Adipocyte (in vitro differentiated cells): ENCODE data around the gene SMYD2.

Source experiments
- DNase-seq: peaks from one replicate; pipeline ENCODE4 v3.0.0-alpha.2; 2015; ENCODE audit warnings: low read depth
- H3K27me3 ChIP-seq: replicated peaks from 2 replicates; pipeline ENCODE4 v1.7.0; 2013; ENCODE audit warnings: mild to moderate bottlenecking, low read length, moderate library complexity; ENCODE audit not compliant: control insufficient read depth, insufficient read depth
- H3K36me3 ChIP-seq: 2 replicates; pipeline ENCODE4 v1.7.0; 2013; ENCODE audit warnings: low read length, mild to moderate bottlenecking, moderate library complexity; ENCODE audit not compliant: control insufficient read depth, insufficient read depth, severe bottlenecking
- H3K4me1 ChIP-seq: 2 replicates; pipeline ENCODE4 v1.7.0; 2013; ENCODE audit warnings: mild to moderate bottlenecking, low read length, moderate library complexity; ENCODE audit not compliant: control insufficient read depth, insufficient read depth
- H3K4me3 ChIP-seq: 2 replicates; pipeline ENCODE4 v1.7.0; 2013; ENCODE audit warnings: mild to moderate bottlenecking, low read length, moderate library complexity
- H3K9ac ChIP-seq: 2 replicates; pipeline ENCODE4 v1.7.0; 2013; ENCODE audit warnings: mild to moderate bottlenecking, low read length, moderate library complexity
- H3K9me3 ChIP-seq: 2 replicates; pipeline ENCODE4 v1.7.0; 2013; ENCODE audit warnings: mild to moderate bottlenecking, low read length, moderate library complexity; ENCODE audit not compliant: control insufficient read depth

Gene SMYD2

DNA sequence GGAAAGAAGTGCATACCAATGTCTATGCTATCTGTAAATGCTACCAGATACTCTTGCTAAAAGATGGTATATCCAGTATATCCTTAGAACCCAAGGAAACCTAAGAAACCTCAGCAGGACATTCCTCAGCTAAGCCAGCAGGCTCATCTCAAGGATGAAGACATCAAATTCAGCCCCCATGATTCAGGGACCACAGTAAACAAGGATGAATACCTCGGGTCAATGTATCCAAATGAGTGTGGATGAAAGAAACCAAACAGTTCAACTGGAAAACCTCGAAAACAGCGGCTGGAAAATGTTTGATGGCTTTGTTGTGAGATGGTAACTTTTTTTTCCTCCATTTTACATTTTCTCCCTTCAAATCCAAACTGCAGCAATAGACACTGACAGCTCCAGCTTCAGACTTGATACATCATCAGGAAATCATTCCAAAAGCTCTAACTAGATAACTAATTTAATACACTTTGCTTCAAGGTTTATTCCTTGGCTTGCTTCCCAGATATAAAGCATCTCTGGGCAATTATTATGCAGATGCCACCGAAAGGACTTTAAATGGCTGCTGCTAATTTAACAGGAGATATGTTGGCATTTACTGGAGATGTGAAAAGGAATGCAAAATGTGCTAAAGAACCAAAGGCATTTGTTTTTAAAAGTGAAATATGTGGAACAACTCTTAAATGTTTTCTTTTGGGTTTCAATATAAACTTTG, 73.6 kb downstream of the SMYD2 start:
- Histone ChIP-seq H3K36me3 (peaks cover 46% of the 10 kb centered on the region), H3K27me3 (no peaks in the 10 kb centered on the region), H3K4me1 (peaks cover 17% of the 10 kb centered on the region), H3K9me3 (no peaks in the 10 kb centered on the region), H3K9ac (no peak overlapping the region), H3K4me3 (no peak overlapping the region)
- DNase-seq = no peak

GRCh38 chr1:214360116-214360515, 79.2 kb downstream of the SMYD2 start:
- H3K9me3 ChIP-seq = no peaks in the 10 kb centered on the region
- peaks cover 54% of the 10 kb centered on the region for H3K4me1 ChIP-seq
- DNase-seq = no peak
- no peak overlapping the region for H3K9ac ChIP-seq
- H3K27me3 ChIP-seq = no peaks in the 10 kb centered on the region
- peaks cover 49% of the 10 kb centered on the region for H3K36me3 ChIP-seq
- no peak overlapping the region for H3K4me3 ChIP-seq

- H3K9ac ChIP-seq = no peak overlapping the region
- H3K4me3 ChIP-seq = no peak overlapping the region
- no peaks in the 10 kb centered on the region for H3K27me3 ChIP-seq
- no peaks in the 10 kb centered on the region for H3K9me3 ChIP-seq
- DNase-seq = no peak
- peaks cover 58% of the 10 kb centered on the region for H3K4me1 ChIP-seq
- H3K36me3 ChIP-seq = peaks cover 44% of the 10 kb centered on the region
These were observed 79.7 kb downstream of the SMYD2 start for GRCh38 chr1:214360525-214361164.

DNA sequence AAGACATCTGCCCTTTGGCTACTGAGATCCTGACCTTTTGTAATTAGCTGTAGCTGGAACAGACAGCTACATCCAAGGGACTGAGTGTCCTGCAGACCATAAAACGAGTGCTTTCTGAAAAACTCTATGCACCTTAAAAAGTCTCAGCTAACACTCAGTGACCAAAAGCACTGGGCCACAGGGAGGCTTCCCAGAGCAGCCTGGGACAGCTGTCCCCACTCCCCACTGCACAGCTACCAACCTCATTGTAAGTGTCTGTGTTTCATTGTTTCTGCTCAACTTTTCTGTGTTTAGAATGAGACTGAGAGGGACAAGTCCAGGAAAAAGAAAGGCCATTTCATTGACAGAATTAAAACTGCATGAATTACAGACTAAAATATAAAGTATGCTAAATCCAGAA, 80.7 kb downstream of the SMYD2 start:
- H3K4me1 ChIP-seq = peaks cover 58% of the 10 kb centered on the region
- no peaks in the 10 kb centered on the region for H3K27me3 ChIP-seq
- no peak overlapping the region for H3K9ac ChIP-seq
- H3K36me3 ChIP-seq = peaks cover 41% of the 10 kb centered on the region
- H3K4me3 ChIP-seq = no peak overlapping the region
- DNase-seq = no peak
- no peaks in the 10 kb centered on the region for H3K9me3 ChIP-seq

GRCh38 chr1:214362188-214362882, 81.4 kb downstream of the SMYD2 start:
- Histone ChIP-seq H3K9ac (no peak overlapping the region), H3K27me3 (no peaks in the 10 kb centered on the region), H3K36me3 (peaks cover 36% of the 10 kb centered on the region), H3K9me3 (no peaks in the 10 kb centered on the region), H3K4me3 (no peak overlapping the region), H3K4me1 (peaks cover 58% of the 10 kb centered on the region)
- DNase-seq = peak; percentile 16

- no peak overlapping the region for H3K9ac ChIP-seq
- peaks cover 55% of the 10 kb centered on the region for H3K4me1 ChIP-seq
- H3K9me3 ChIP-seq = no peaks in the 10 kb centered on the region
- peaks cover 34% of the 10 kb centered on the region for H3K36me3 ChIP-seq
- no peak overlapping the region for H3K4me3 ChIP-seq
- no peaks in the 10 kb centered on the region for H3K27me3 ChIP-seq
- DNase-seq = no peak
These were observed 82.4 kb downstream of the SMYD2 start for GRCh38 chr1:214363386-214363785.

DNA sequence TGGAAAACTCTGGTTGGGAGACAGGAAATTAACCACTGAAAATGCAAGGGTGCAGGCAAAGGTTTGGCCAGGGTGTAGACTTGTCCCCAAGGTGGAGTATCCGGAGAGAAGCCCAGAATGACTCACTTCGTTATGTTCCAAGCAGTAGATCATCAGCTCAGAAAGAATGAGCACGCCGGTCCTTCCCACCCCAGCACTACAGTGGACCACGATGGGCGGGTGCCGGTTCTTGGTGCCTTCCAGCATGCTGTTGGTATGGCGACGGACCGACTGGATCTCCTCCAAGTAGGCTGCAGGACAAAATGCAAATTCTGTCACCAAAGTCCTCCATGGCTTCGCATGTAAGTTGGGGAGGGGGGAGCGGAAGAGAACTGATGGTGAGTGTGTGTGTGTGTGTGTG, 83.4 kb downstream of the SMYD2 start:
- Histone ChIP-seq H3K9ac (no peak overlapping the region), H3K9me3 (no peaks in the 10 kb centered on the region), H3K27me3 (no peaks in the 10 kb centered on the region), H3K36me3 (peaks cover 39% of the 10 kb centered on the region), H3K4me3 (peak overlapping the region; percentile 24), H3K4me1 (peaks cover 54% of the 10 kb centered on the region)
- DNase-seq = no peak

- peaks cover 53% of the 10 kb centered on the region for H3K4me1 ChIP-seq
- H3K36me3 ChIP-seq = peaks cover 39% of the 10 kb centered on the region
- H3K27me3 ChIP-seq = no peaks in the 10 kb centered on the region
- no peak for DNase-seq
- no peaks in the 10 kb centered on the region for H3K9me3 ChIP-seq
- H3K4me3 ChIP-seq = peak overlapping the region; percentile 24
- no peak overlapping the region for H3K9ac ChIP-seq
These were observed 83.9 kb downstream of the SMYD2 start for GRCh38 chr1:214364786-214365295.

DNA sequence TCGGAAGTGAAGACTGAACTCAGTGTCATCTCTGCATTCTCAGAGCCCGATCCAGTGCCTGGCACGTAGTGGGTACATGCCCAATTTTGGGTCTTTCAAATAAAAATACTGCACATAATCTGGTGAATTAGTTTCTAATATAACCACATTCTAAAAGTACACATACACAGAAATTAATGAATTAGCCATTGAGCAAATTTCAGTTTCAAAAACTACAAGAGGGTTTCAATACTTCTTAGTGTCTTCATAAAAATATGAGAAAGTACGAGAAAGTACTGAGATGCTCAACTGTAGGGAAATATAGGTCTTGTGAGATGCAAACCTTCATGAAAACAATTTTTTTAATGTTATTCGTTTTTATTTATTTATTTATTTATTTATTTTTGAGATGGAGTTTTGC, 86.9 kb downstream of the SMYD2 start:
- H3K36me3 ChIP-seq = peaks cover 47% of the 10 kb centered on the region
- H3K9me3 ChIP-seq = no peaks in the 10 kb centered on the region
- no peak overlapping the region for H3K9ac ChIP-seq
- peaks cover 26% of the 10 kb centered on the region for H3K4me1 ChIP-seq
- no peak overlapping the region for H3K4me3 ChIP-seq
- no peak for DNase-seq
- H3K27me3 ChIP-seq = no peaks in the 10 kb centered on the region

DNA sequence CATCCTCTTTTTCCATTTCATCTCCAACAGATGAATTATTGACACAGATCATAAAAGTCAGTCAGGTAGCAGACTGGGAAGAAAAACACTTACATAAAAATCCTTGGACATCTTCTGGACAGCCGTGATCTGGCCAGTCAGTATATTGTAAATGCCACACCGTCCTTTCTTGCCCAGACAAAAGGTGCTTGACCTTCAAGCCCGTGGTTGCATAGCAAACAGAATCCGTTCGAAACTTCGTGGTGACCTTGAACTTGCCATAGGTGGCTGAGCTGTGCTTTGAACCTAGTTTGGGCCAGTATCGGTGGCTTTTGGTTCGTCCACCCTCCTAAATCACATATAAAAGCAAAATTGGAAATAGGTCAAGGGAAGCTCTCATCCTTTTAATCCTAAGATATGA, 88.4 kb downstream of the SMYD2 start:
- H3K36me3 ChIP-seq = peaks cover 58% of the 10 kb centered on the region
- no peaks in the 10 kb centered on the region for H3K27me3 ChIP-seq

DNA sequence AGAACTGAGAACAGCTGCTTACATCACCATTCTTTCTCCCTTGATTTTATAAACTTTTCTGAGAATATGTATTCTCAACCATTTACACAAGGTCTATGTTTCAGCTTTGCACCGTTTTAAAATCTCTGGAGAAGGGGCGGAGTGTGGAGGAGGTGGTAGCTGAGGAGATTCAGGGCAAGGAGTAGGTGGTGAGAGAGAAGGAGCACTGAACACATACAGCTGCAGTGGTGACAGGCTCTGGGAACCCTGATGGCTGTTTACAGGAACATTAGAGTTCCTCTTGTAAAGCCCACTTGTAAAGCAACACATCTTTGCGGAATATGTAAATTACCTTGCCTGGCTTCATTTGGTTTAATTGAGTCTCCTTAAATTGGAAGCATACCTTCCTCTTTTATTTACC, 89.7 kb downstream of the SMYD2 start:
- H3K9ac ChIP-seq = no peak overlapping the region
- DNase-seq = no peak
- H3K4me3 ChIP-seq = no peak overlapping the region
- H3K4me1 ChIP-seq = no peaks in the 10 kb centered on the region
- no peaks in the 10 kb centered on the region for H3K9me3 ChIP-seq
- no peaks in the 10 kb centered on the region for H3K27me3 ChIP-seq
- peaks cover 64% of the 10 kb centered on the region for H3K36me3 ChIP-seq

More for the DNA sequence above, 88.4 kb downstream of the SMYD2 start:
- Histone ChIP-seq H3K9me3 (no peaks in the 10 kb centered on the region), H3K9ac (no peak overlapping the region), H3K4me1 (peaks cover 11% of the 10 kb centered on the region), H3K4me3 (no peak overlapping the region)
- no peak for DNase-seq
